IPS DF 4.7 (cell line): ENCODE measurements around the gene INO80D.
"Not testable (repeated sequence)": the region's sequence is repeated elsewhere in the genome, so short reads cannot be mapped to it uniquely, and the experiment has no call there.

ENCODE experiments used
- DNase-seq: peaks from one replicate; pipeline ENCODE4 v3.0.0-alpha.2; 2013; ENCODE audit warnings: low spot score; ENCODE audit errors: extremely low read depth

INO80D gene

GRCh38 chr2:206085742-206086445 is at the start of gene INO80D:
INO80D (minus strand) TSS chr2:206086174; CDS start chr2:206063016, 23,158 bp downstream.
- DNase-seq: peak; percentile 19

- DNase-seq: no peak
Measured at GRCh38 chr2:206127656-206128055, 41.7 kb upstream of the INO80D start.

GRCh38 chr2:206125901-206126300 is 39.9 kb upstream of the INO80D start:
- DNase-seq: no peak

- not testable (repeated sequence) for DNase-seq
Measured at GRCh38 chr2:206122569-206122968, 36.6 kb upstream of the INO80D start.

GRCh38 chr2:206116278-206116677 is 30.3 kb upstream of the INO80D start:
- DNase-seq: no peak

- no peak for DNase-seq
Measured at GRCh38 chr2:206115026-206115578, 29.1 kb upstream of the INO80D start.

GRCh38 chr2:206112846-206113547 is 27.0 kb upstream of the INO80D start:
- DNase-seq: no peak

GRCh38 chr2:206112108-206112507 is 26.1 kb upstream of the INO80D start:
- no peak for DNase-seq

- DNase-seq: no peak
Measured at GRCh38 chr2:206108713-206109112, 22.7 kb upstream of the INO80D start.

GRCh38 chr2:206105541-206105940 is 19.6 kb upstream of the INO80D start:
- DNase-seq: no peak

- no peak for DNase-seq
Measured at GRCh38 chr2:206105038-206105437, 19.1 kb upstream of the INO80D start.

GRCh38 chr2:206098872-206099271 is 12.9 kb upstream of the INO80D start:
- DNase-seq: not testable (repeated sequence)

- DNase-seq: no peak
Measured at GRCh38 chr2:206098471-206098870, 12.5 kb upstream of the INO80D start.

GRCh38 chr2:206096876-206097275 is 10.9 kb upstream of the INO80D start:
- DNase-seq: no peak

GRCh38 chr2:206095536-206096332 is 9.8 kb upstream of the INO80D start:
- no peak for DNase-seq

- DNase-seq: no peak
Measured at GRCh38 chr2:206092297-206092696, 6.3 kb upstream of the INO80D start.

- no peak for DNase-seq
Measured at GRCh38 chr2:206088248-206088647, 2.3 kb upstream of the INO80D start.

GRCh38 chr2:206086716-206087350 is 859 bp upstream of the INO80D start:
- DNase-seq: no peak

- no peak for DNase-seq
Measured at GRCh38 chr2:206084870-206085741, 868 bp downstream of the INO80D start.

- peak; percentile 68 for DNase-seq
Measured at GRCh38 chr2:206084439-206084869, 1.5 kb downstream of the INO80D start.
